ENCODE measurements around the gene BBIP1. TPM values are rescaled to one million over a fixed set of nuclear protein-coding genes. Genes with fewer than 3 reads are reported as not detected.

Gene BBIP1
- total RNA-seq, 2 donors from 2014 or later, result 17.7 to 19.1 TPM

DNA sequence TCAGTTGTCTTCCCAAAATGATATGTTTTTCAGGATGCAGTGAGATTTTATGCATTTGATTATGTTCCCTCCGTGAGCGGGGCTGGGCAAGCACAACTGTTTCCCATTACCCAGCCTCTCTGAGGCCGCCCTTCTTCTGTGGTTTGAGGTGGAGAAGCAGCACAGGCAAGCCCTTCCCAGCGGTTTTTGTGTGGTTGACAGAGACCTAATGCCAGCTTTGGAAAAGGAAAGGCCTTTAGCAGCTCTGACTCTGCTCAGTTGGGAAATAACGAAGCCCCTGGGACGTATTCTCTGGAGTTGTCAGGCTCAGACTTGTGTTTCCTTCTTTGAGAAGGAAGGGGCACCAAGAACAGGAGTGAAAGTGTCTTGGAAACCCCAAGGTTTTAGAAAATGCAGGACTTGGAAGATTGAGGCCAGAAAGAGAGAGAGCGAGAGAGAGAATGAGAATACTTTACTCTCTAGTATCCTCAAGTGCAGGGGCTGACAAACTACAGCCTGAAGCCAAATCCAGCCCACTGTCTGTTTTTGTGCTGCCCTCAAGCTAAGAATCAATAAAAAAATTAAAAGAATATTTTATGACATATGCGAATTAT, 67.9 kb downstream of the BBIP1 start:
- TF ChIP-seq, protein P1, sequence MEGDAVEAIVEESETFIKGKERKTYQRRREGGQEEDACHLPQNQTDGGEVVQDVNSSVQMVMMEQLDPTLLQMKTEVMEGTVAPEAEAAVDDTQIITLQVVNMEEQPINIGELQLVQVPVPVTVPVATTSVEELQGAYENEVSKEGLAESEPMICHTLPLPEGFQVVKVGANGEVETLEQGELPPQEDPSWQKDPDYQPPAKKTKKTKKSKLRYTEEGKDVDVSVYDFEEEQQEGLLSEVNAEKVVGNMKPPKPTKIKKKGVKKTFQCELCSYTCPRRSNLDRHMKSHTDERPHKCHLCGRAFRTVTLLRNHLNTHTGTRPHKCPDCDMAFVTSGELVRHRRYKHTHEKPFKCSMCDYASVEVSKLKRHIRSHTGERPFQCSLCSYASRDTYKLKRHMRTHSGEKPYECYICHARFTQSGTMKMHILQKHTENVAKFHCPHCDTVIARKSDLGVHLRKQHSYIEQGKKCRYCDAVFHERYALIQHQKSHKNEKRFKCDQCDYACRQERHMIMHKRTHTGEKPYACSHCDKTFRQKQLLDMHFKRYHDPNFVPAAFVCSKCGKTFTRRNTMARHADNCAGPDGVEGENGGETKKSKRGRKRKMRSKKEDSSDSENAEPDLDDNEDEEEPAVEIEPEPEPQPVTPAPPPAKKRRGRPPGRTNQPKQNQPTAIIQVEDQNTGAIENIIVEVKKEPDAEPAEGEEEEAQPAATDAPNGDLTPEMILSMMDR (IDR thresholded peaks at IDR 0.05), result no peak
- no peaks in the 10 kb centered on the region for H3K27me3 ChIP-seq
- no peak overlapping the region for H3K9ac ChIP-seq (ENCODE audit: low read depth in 2 of 2, low read length in 2 of 2)
- H3K9me3 ChIP-seq, result no peaks in the 10 kb centered on the region
- intact Hi-C loops (cut with DNase I), result no loop called here
- H3K4me1 ChIP-seq, result peaks cover 12% of the 10 kb centered on the region
- no peak overlapping the region for H3K27ac ChIP-seq
- H3K36me3 ChIP-seq, result no peaks in the 10 kb centered on the region
- no peak overlapping the region for H3K4me3 ChIP-seq
- DNase-seq, result no peak

DNA sequence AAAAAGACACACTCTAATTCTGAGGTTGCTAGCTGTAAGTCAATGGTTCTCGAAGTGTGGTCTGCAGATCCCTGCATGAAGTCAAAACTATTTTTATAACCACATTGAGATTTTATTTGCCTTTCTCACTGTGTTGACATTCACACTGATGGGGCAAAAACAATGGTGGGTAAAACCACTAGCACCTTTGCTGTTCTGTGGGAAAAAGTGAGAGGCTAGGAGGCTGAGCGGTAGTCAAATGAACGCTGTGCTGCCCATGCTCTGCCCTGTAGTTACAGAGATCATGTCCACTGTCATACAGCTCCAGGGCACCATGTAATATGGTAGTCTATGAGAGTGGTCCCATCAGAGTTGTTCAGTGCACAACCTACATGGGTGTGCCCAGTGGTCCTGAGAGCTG, 68.9 kb downstream of the BBIP1 start:
- intact Hi-C loops (cut with DNase I), result no loop called here
- no peaks in the 10 kb centered on the region for H3K36me3 ChIP-seq
- TF ChIP-seq, protein P1 (IDR thresholded peaks at IDR 0.05), result no peak
- no peak overlapping the region for H3K9ac ChIP-seq (ENCODE audit: low read depth in 2 of 2, low read length in 2 of 2)
- H3K9me3 ChIP-seq, result no peaks in the 10 kb centered on the region
- no peaks in the 10 kb centered on the region for H3K27me3 ChIP-seq
- H3K27ac ChIP-seq, result no peak overlapping the region
- H3K4me3 ChIP-seq, result no peak overlapping the region
- no peak for DNase-seq
- H3K4me1 ChIP-seq, result peaks cover 13% of the 10 kb centered on the region

Other genes starting within 250 kb of the BBIP1 start
- 100 to 1,000 TPM; 397 to 463 TPM for gene PDCD4, start 47.3 kb downstream of the BBIP1 start, total RNA-seq
- 10 to 100 TPM; 47.2 to 79.1 TPM for gene SHOC2, start 424 bp upstream of the BBIP1 start, total RNA-seq
- gene ADRA2A, start 157.8 kb upstream of the BBIP1 start, total RNA-seq, result 10 to 100 TPM; 12.8 to 14.3 TPM

All from colonic mucosa (tissue), 4 donors.